K562 (cell line): Measurements from ENCODE around the gene SHANK2. TPM values are rescaled to one million over a fixed set of nuclear protein-coding genes. Genes with fewer than 3 reads are reported as not detected.

Experiments
- ATAC-seq: fragments of 200-7000 bp; cut with Tn5 transposase; 3 replicates; pipeline ENCODE4 v1.9.1; 2020; ENCODE audit warnings: moderate library complexity
- BruUV-seq: library from RNA; stranded (reverse); fragments of 400-500 nt; replicated peaks from 2 replicates; lab custom pipeline; 2021; lab: Mats Ljungman, UMichigan
- CTCF ChIA-PET: fragments of 300-600 bp; formaldehyde crosslinking; extraction: SDS; loops from one replicate; lab custom pipeline; 2021; ENCODE audit warnings: low intra/inter-chr PET ratio; lab: Yijun Ruan, JAX
- POLR2A ChIA-PET: fragments of 300-600, 350-650 bp; sonication (Branson Sonifier 250); formaldehyde crosslinking; extraction: SDS; loops from one replicate; lab custom pipeline; 2021; ENCODE audit warnings: antibody characterized with exemption, inconsistent platforms; lab: Yijun Ruan, JAX
- DNase-seq, 4 experiments: peaks; one replicate each; pipeline versions ENCODE4 v3.0.0 to v3.0.0-alpha.2; 2011 to 2018; ENCODE audit warnings: low spot score in 3 of 4, mixed read lengths in 3 of 4; ENCODE audit errors: extremely low read depth in 1 of 4
- FAIRE-seq: peaks from 2 replicates; lab custom pipeline; 2011; peaks lifted over from hg19 to GRCh38; lab: Jason Lieb, UNC
- H2AFZ ChIP-seq: 2 replicates; pipeline ENCODE4 v1.6.0; 2011; ENCODE audit warnings: low read depth, low read length, control low read depth, inconsistent platforms
- H3K27ac ChIP-seq: fragments of 200-600 bp; 3 replicates; pipeline ENCODE4 v1.8.0; 2011; ENCODE audit warnings: low read depth, mild to moderate bottlenecking, control low read depth, inconsistent platforms, low read length, moderate library complexity, mixed read lengths; ENCODE audit errors: extremely low read depth
- H3K27me3 ChIP-seq, 2 experiments: fragments of 300-600 bp in 1 of 2; 2 replicates in 1 of 2; 3 replicates in 1 of 2; pipeline versions ENCODE4 v1.6.0 to v1.8.0; 2011; ENCODE audit warnings: inconsistent platforms in 2 of 2, low read length in 2 of 2, mild to moderate bottlenecking in 1 of 2, mixed read lengths in 1 of 2, moderate library complexity in 1 of 2; ENCODE audit not compliant: control insufficient read depth in 2 of 2, insufficient read depth in 2 of 2
- H3K36me3 ChIP-seq: fragments of 300-600 bp; 3 replicates; pipeline ENCODE4 v1.8.0; 2011; ENCODE audit warnings: mild to moderate bottlenecking, low read length, inconsistent platforms; ENCODE audit not compliant: control insufficient read depth, insufficient read depth
- H3K4me1 ChIP-seq, 2 experiments: fragments of 200-600 bp in 1 of 2; replicated peaks in 1 of 2; 2 replicates in 1 of 2; 3 replicates in 1 of 2; pipeline versions ENCODE4 v1.5.1 to v1.8.0; 2011; ENCODE audit warnings: inconsistent platforms in 2 of 2, low read length in 2 of 2, mild to moderate bottlenecking in 1 of 2, mixed read lengths in 1 of 2, moderate library complexity in 1 of 2; ENCODE audit not compliant: control insufficient read depth in 2 of 2, insufficient read depth in 2 of 2
- H3K4me2 ChIP-seq: 2 replicates; pipeline ENCODE4 v1.6.1; 2011; ENCODE audit warnings: low read length, control low read depth, inconsistent platforms, mixed read lengths; ENCODE audit not compliant: insufficient read depth
- H3K4me3 ChIP-seq: fragments of 200-600 bp; sonication (generic), shearing (Covaris generic); 2 replicates; pipeline ENCODE4 v1.5.1; 2016; ENCODE audit warnings: control low read depth, inconsistent platforms
- H3K79me2 ChIP-seq: fragments of 200-600 bp; 3 replicates; pipeline ENCODE4 v1.8.0; 2011; ENCODE audit warnings: low read length, inconsistent platforms; ENCODE audit not compliant: control insufficient read depth, insufficient read depth
- H3K9ac ChIP-seq, 2 experiments: 2 replicates each; pipeline versions ENCODE4 v1.6.0 to v1.6.1; 2011; ENCODE audit warnings: low read depth in 2 of 2, low read length in 2 of 2, control low read depth in 1 of 2, inconsistent platforms in 1 of 2, mild to moderate bottlenecking in 1 of 2, mixed read lengths in 1 of 2; ENCODE audit not compliant: insufficient read depth in 1 of 2
- H3K9me1 ChIP-seq: one replicate; pipeline ENCODE4 v1.6.0; 2011; ENCODE audit warnings: inconsistent platforms, mild to moderate bottlenecking, low read length, moderate library complexity; ENCODE audit not compliant: control insufficient read depth, insufficient read depth
- H3K9me3 ChIP-seq: replicated peaks from 2 replicates; pipeline ENCODE4 v1.5.1; 2011; ENCODE audit warnings: low read depth, low read length, inconsistent platforms; ENCODE audit not compliant: control insufficient read depth, insufficient read depth
- H4K20me1 ChIP-seq: replicated peaks from 2 replicates; pipeline ENCODE4 v1.6.1; 2011; ENCODE audit warnings: low read length, inconsistent platforms, mixed read lengths; ENCODE audit not compliant: control insufficient read depth, insufficient read depth
- C11orf30 ChIP-seq: fragments of 450-650 bp; IDR thresholded peaks from 2 replicates; pipeline ENCODE4 v1.6.1; 2016; ENCODE audit warnings: low read depth, mild to moderate bottlenecking
- CBX3 ChIP-seq, 2 experiments: IDR thresholded peaks; 1 replicate in 1 of 2; 2 replicates in 1 of 2; pipeline ENCODE4 v1.6.1; 2012; ENCODE audit warnings: inconsistent platforms in 2 of 2, low read length in 2 of 2, borderline replicate concordance in 1 of 2, control low read depth in 1 of 2
- CEBPZ ChIP-seq: fragments of 150-350 bp; IDR thresholded peaks from 2 replicates; pipeline ENCODE4 v1.6.1; 2014; ENCODE audit warnings: low read depth, mild to moderate bottlenecking, low read length, borderline replicate concordance
- EWSR1 ChIP-seq: fragments of 450-650 bp; IDR thresholded peaks from 2 replicates; pipeline ENCODE4 v1.6.1; 2018; ENCODE audit warnings: borderline replicate concordance, mild to moderate bottlenecking, low read depth, moderate library complexity; ENCODE audit not compliant: partially characterized antibody
- FUS ChIP-seq: fragments of 200-400 bp; formaldehyde crosslinking; optimal IDR thresholded peaks from 2 replicates; pipeline ENCODE3; 2017; ENCODE audit warnings: low read depth, low read length
- GABPB1 ChIP-seq: sonication (generic); formaldehyde crosslinking; IDR thresholded peaks from 2 replicates; pipeline ENCODE4 v1.8.0; 2022; ENCODE audit warnings: mild to moderate bottlenecking, missing genetic modification reagents
- GATAD2B ChIP-seq: fragments of 450-650 bp; IDR thresholded peaks from 2 replicates; pipeline ENCODE4 v1.6.1; 2017; ENCODE audit warnings: mild to moderate bottlenecking, borderline replicate concordance
- HDAC1 ChIP-seq, 2 experiments: fragments of 450-650 bp; IDR thresholded peaks; 2 replicates each; pipeline ENCODE4 v1.6.1; 2016 to 2017; ENCODE audit warnings: inconsistent platforms in 1 of 2, mild to moderate bottlenecking in 1 of 2, moderate library complexity in 1 of 2
- HDAC6 ChIP-seq: IDR thresholded peaks from 2 replicates; pipeline ENCODE4 v1.6.1; 2012; ENCODE audit warnings: low read depth, mild to moderate bottlenecking, control low read depth, inconsistent platforms, low read length, moderate library complexity
- JUN ChIP-seq, 2 experiments: sonication (generic) in 1 of 2; formaldehyde crosslinking in 1 of 2; IDR thresholded peaks; 2 replicates each; pipeline versions ENCODE4 v1.6.1 to v1.8.0; 2012 to 2022; ENCODE audit warnings: borderline replicate concordance in 2 of 2, mild to moderate bottlenecking in 2 of 2, improper control_type of control experiment in 1 of 2, low read depth in 1 of 2, low read length in 1 of 2, missing genetic modification reagents in 1 of 2
- KLF13 ChIP-seq: fragments of 450-650 bp; IDR thresholded peaks from 2 replicates; pipeline ENCODE4 v1.6.1; 2016; ENCODE audit warnings: missing genetic modification characterization, low read depth, mild to moderate bottlenecking, missing compliant biosample characterization, moderate library complexity, borderline replicate concordance
- NUFIP1 ChIP-seq: fragments of 450-650 bp; IDR thresholded peaks from 2 replicates; pipeline ENCODE4 v1.6.1; 2018; ENCODE audit not compliant: partially characterized antibody
- PPARD ChIP-seq: fragments of 250-450 bp; sonication (Bioruptor Pico); IDR thresholded peaks from 2 replicates; pipeline ENCODE4 v1.8.0; 2022; ENCODE audit warnings: inconsistent platforms, mild to moderate bottlenecking, moderate library complexity
- SNAPC5 ChIP-seq: fragments of 250-450 bp; sonication (Bioruptor Pico); IDR thresholded peaks from 2 replicates; pipeline ENCODE4 v1.8.0; 2021; ENCODE audit warnings: moderate library complexity, mild to moderate bottlenecking, inconsistent platforms
- SRSF9 ChIP-seq: fragments of 200-400 bp; formaldehyde crosslinking; IDR thresholded peaks from 2 replicates; pipeline ENCODE4 v1.6.1; 2017; ENCODE audit warnings: low read depth, low read length, borderline replicate concordance
- TAF1 ChIP-seq: IDR thresholded peaks from 2 replicates; pipeline ENCODE4 v1.6.1; 2011; ENCODE audit warnings: mild to moderate bottlenecking, low read length, moderate library complexity; ENCODE audit not compliant: insufficient read depth, control insufficient read depth, severe bottlenecking; ENCODE audit errors: extremely low read depth
- THRA ChIP-seq: fragments of 450-650 bp; IDR thresholded peaks from 2 replicates; pipeline ENCODE4 v1.6.1; 2017; ENCODE audit warnings: mild to moderate bottlenecking, moderate library complexity
- whole genome bisulfite sequencing: fragments of 100-300 bp; shearing (Covaris generic); methylation state at CpG from one replicate; pipeline ENCODE4 v1.1.6; 2016; ENCODE audit warnings: low coverage, mixed read lengths; ENCODE audit not compliant: insufficient coverage; ENCODE audit errors: missing lambda C conversion rate; 5-methylcytosine and 5-hydroxymethylcytosine counted together
- in situ Hi-C: fragments of 300-500 bp; cut with MboI; formaldehyde crosslinking; loops from 4 replicates; pipeline ENCODE4 v1.15.0; 2018; ENCODE audit warnings: inconsistent platforms, mixed read lengths
- intact Hi-C: fragments of 100-400 bp; cut with micrococcal nuclease; formaldehyde crosslinking; loops from 2 replicates; pipeline ENCODE4 v1.14.2; 2022
- polyA plus RNA-seq, 8 experiments: library from polyadenylated mRNA; depleted of rRNA in 4 of 8; stranded (reverse) in 5 of 8; unstranded in 3 of 8; fragments of >200 nt; fragmentation: Nextera tagmentation in 2 of 8; fragmentation: Illumina TruSeq in 1 of 8; extraction: Ambion mirVana in 2 of 8; extraction: Trizol in 1 of 8; gene quantifications; 2 replicates each; pipeline versions ENCODE4 v1.2.1 to v1.2.3, GENCODE V29; 2011 to 2014; ENCODE audit warnings: inconsistent platforms in 1 of 8, missing spikeins in 1 of 8
- total RNA-seq, 7 experiments: library from RNA; depleted of rRNA in 6 of 7; stranded (reverse); fragments of >200 nt in 6 of 7; fragmentation: Illumina TruSeq in 2 of 7; extraction: Trizol in 2 of 7; gene quantifications; 2 replicates each; pipeline versions ENCODE4 v1.2.1 to v1.2.3, GENCODE V29; 2011 to 2021; ENCODE audit warnings: low replicate concordance in 1 of 7

Gene SHANK2
- total and polyA plus RNA-seq, 9 of the 15 experiments (the other 6 are each of a cell fraction or from before 2014, with no cell fraction given) = 0.04 to 0.07 TPM; not detected in 7

- TF ChIP-seq GATAD2B (no peak), CBX3 (IDR thresholded peaks at IDR 0.05; ENCODE audit: borderline replicate concordance in 1 of 2, low read length in 2 of 2) (no peak), KLF13 (tag) (no peak)
Observed at GRCh38 chr11:71221821-71222220, 30.6 kb downstream of the SHANK2 start (continued).

GRCh38 chr11:71221201-71221600 lies 31.2 kb downstream of the SHANK2 start:
- 0% methylated on average over 4 of the region's 4 CpGs for WGBS
- TF ChIP-seq NUFIP1 (no peak), SRSF9 (no peak), THRA (no peak), JUN (IDR thresholded peaks at IDR 0.05; ENCODE audit: borderline replicate concordance, low read depth, low read length) (no peak), JUN (CRISPR knock-in tag; IDR thresholded peaks at IDR 0.05; ENCODE audit: borderline replicate concordance) (no peak), CEBPZ (no peak), EWSR1 (no peak), TAF1 (no peak), C11orf30 (no peak), GATAD2B (no peak), SNAPC5 (CRISPR knock-in tag) (no peak), GABPB1 (CRISPR knock-in tag) (no peak), HDAC6 (no peak), FUS (no peak), PPARD (no peak), HDAC1 (IDR thresholded peaks at IDR 0.05) (no peak)

More at GRCh38 chr11:71221201-71221600, 31.2 kb downstream of the SHANK2 start:
- Histone ChIP-seq H3K4me1 (no peaks in the 10 kb centered on the region), H2AFZ (no peak overlapping the region), H3K9me3 (no peaks in the 10 kb centered on the region), H3K4me3 (no peak overlapping the region), H3K27me3 (peaks cover 0 to 31% of the 10 kb centered on the region in 2 experiments; a peak in 2 of 5 replicates), H3K27ac (no peak overlapping the region), H3K36me3 (no peaks in the 10 kb centered on the region), H4K20me1 (peaks cover 5% of the 10 kb centered on the region; the same call in 1 of the 2 replicates), H3K9ac (no peak overlapping the region), H3K4me2 (no peak overlapping the region), H3K9me1 (no peaks in the 10 kb centered on the region), H3K79me2 (no peaks in the 10 kb centered on the region)
- POLR2A ChIA-PET = no interaction called here
- ATAC-seq = no peak
- FAIRE-seq = no peak
- intact Hi-C loops (no loop called here), in situ Hi-C loops (no loop called here)
- no peak for DNase-seq
- CTCF ChIA-PET = no interaction called here
- BruUV-seq = no TSS peak
